Stimulated activated CD8-positive, alpha-beta memory T cell treated with anti-CD3 and anti-CD28 coated beads, Interleukin-4, amount 100 ng/mL, for 4 hours (primary cell): ENCODE data around the gene GIPC2.
"Not testable (repeated sequence)": the region's sequence is repeated elsewhere in the genome, so short reads cannot be mapped to it uniquely, and the experiment has no call there.

Experiments used
- DNase-seq, 2 donors: peaks; one replicate each; pipeline ENCODE4 v3.0.0-alpha.2; 2020; ENCODE audit warnings: low read depth in 2 of 2, low spot score in 1 of 2

GIPC2 gene

GRCh38 chr1:78094639-78095038, 48.9 kb downstream of the GIPC2 start:
- no peak for DNase-seq

DNA sequence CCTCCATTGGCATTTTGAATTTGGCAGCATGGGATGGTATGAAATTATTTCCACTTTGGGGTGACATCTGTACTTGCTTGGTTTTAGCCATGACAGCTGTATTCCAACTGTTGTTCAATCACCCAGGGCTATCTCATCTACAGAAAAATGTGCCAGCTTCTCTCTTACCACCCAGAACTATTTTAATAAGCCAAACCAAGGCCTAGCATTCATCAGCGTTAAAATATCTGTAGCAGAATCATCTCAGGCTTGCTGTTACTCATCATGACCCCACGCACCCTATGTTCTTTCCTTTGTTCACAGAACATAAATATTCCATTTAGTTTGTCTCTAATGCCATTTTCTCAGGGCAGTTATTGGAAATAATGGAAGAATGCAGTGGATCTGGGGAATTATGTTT, 49.8 kb downstream of the GIPC2 start:
- no peak for DNase-seq

DNA sequence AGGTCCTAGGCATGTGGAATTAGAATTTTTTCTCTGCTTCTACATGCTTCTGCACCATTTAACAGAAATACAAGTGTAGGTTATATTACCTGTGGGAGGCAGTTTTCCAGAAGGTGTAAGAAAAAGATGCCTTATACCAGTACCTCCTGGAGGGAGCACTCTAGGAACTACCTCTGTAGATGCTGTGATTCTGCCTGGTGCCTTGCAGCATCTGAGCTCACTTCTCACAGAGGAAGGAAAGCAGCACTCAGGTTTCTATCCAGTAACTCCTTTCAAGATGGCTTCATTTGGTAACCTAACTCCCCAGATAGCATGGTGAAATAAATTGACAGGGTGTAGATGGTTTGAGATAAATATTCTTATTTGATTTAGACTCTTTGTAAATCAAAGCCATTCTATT, 50.3 kb downstream of the GIPC2 start:
- no peak for DNase-seq

DNA sequence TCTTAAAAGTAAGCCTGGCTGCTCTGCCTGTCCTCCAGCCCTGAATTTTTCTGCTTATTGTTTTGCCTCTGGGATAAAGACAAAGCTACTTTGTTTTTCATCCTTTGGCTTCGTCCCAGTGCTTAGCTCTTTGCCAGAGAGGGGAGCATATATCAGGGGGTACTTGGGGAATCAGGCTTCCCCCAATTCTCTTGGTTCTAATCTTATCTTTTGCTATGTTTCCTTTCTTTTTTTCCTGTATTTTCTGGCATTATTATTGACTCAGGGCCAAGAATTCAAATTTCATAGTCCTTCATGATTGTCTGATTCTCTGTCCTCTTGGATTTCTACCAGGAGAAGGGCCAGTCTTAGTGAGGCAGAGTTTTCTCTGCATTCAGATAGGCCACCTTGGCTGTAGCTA, 51.2 kb downstream of the GIPC2 start:
- DNase-seq = no peak

DNA sequence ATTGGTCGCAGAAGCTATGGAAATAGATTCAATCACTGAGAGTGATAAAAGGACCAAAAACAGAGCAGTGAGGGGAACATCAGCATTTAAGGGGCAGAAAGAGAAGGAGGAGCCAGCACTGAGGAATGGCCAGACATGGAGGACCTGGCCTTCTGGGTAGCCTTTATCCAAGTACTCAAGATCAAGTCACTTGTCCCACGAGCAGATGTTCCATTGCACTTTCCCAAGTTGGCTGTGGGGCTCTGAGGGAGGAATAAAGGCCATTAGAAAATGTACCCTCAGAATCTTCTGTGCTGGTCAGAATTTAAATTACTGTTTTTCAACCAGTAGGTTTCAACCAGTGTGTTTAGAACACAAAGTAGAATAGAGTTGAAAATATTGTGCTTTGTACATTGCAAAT, 55.3 kb downstream of the GIPC2 start:
- DNase-seq = no peak

- no peak for DNase-seq
Measured at GRCh38 chr1:78101514-78101913, 55.7 kb downstream of the GIPC2 start.

DNA sequence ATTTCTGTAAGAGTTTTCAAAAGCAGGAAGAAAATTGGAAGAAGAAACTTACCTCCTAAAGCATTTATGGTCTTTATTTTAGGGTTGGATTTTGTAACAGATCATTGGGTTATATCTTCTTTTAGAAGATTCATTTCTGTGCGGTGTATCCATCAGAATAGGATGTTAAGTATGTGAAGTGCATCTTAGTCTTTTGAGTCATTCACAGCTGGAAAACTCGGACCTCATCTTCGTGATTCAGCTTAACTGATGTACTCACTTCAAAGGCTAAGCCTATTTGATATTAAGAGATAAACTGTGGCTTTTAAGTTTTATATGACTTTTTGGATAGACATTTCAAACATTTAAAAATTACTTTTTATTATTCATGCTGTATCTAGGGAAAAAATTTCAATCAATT, 56.3 kb downstream of the GIPC2 start:
- DNase-seq = no peak

DNA sequence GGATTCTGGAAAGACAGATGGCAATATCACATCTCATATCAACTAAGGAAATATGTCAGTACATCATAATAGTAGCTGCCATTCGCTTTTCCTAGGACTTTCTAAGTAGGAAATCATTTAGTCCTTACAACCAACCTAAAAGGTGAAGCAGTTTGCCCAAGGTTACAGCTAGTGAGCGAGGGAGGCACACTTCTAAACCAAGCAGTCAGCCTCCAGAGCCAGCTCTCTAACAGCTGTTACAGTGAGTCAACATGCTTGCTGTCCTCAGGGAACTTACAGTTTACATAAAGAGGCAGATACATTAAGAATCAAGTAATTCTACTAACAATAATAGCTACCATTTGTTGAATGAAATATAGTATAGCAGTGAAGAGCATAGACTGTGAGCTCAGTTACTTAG, 57.1 kb downstream of the GIPC2 start:
- DNase-seq = no peak

DNA sequence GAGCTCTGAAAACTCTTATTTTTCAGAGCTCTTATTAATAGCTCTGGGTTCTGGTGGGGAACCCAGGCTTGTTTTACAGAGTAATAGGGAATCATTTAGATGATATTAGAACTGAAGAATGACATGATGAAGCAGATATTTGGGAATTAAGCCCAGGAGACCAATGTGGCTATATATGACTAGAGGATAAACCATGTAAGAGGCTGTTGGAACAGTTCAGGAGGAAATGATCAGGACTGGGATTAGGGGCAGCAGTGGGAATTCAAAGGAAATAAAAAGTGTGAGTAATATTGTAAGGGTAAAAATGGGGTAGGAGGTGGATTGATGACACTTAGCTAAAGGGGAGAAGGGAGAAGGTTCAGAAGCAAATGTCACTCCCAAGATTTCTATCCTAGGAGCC, 58.6 kb downstream of the GIPC2 start:
- DNase-seq = no peak

DNA sequence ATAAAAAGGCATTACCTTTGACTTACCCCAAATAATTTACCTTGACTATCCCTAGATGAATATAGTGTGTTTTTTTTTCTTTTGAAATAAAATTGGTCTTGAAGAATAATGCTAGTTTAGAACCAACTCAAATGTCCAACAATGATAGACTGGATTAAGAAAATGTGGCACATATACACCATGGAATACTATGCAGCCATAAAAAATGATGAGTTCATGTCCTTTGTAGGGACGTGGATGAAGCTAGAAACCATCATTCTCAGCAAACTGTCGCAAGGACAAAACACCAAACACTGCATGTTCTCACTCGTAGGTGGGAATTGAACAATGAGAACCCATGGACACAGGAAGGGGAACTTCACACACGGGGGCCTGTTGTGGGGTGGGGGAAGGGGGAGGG, 63.9 kb downstream of the GIPC2 start:
- not testable (repeated sequence) for DNase-seq

DNA sequence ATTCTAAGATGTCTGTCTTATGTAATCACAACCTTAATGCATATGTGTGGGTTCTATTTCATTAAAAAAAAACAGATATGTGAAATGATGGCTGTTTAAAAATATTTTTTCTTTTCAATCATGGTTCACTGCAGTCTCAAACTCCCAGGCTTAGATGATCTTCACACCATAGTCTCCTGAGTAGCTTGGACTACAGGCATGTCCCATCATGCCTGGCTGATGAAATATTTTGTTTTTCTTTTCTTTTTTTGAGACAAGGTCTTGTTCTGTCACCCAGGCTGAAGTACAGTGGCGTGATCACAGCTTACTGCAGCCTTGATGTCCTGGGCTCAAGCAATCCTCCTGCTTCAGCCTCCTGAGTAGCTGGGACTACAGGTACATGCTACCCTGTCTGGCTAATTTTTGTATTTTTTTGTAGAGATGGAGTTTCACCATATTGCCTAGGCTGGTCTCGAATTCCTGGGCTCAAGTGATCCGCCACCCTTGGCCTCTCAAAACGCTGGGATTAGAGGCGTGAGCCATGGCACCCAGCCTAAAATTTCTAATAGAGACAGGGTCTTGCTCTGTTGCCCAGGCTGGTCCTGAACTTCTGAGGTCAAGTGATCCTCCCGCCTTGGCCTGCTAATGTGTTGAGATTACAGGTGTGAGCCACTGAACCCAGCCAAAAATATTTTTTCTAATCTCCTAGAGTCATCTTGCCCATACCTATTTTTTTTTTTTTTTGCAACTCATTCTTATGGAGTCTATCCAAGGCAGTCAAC, 67.6 kb downstream of the GIPC2 start:
- no peak for DNase-seq

- DNase-seq = peak; percentile 1 to 12
Measured at GRCh38 chr1:78114034-78114956, 68.5 kb downstream of the GIPC2 start.

DNA sequence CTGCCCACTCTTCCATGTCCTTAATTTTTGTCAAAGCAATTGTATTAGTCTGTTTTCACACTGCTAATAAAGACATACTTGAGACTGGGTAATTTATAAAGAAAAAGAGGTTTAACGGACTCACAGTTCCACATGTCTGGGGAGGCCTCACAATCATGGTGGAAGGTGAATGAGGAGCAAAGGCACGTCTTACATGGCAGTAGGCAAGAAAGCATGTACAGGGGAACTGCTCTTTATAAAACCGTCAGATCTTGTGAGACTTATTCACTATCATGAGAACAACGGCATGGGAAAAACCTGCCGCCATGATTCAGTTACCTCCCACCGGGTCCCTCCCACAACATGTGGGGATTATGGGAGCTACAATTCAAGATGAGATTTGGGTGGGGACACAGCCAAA, 74.7 kb downstream of the GIPC2 start:
- not testable (repeated sequence) for DNase-seq

GRCh38 chr1:78121710-78122109, 75.9 kb downstream of the GIPC2 start:
- DNase-seq = no peak

GRCh38 chr1:78122389-78122788, 76.6 kb downstream of the GIPC2 start:
- DNase-seq = no peak

DNA sequence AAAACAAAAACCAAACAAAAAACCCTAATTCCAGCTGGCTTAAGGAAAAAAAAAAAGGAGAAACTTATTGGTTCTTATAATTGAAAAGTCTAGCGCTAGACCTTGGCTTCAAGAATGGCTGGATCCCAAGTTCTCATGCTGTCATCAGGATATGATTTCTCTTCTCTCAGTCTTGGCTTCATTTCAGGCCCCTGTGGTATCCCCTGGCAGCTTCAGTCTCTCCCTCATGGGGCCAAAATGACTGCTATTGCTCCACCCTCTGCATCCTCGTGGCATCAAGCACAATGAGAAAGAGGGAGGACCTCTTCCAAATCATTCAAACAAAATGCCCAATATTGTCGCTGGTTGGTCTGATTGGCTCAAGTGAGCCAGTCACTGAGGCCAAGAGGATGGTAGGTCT, 80.7 kb downstream of the GIPC2 start:
- DNase-seq = no peak

DNA sequence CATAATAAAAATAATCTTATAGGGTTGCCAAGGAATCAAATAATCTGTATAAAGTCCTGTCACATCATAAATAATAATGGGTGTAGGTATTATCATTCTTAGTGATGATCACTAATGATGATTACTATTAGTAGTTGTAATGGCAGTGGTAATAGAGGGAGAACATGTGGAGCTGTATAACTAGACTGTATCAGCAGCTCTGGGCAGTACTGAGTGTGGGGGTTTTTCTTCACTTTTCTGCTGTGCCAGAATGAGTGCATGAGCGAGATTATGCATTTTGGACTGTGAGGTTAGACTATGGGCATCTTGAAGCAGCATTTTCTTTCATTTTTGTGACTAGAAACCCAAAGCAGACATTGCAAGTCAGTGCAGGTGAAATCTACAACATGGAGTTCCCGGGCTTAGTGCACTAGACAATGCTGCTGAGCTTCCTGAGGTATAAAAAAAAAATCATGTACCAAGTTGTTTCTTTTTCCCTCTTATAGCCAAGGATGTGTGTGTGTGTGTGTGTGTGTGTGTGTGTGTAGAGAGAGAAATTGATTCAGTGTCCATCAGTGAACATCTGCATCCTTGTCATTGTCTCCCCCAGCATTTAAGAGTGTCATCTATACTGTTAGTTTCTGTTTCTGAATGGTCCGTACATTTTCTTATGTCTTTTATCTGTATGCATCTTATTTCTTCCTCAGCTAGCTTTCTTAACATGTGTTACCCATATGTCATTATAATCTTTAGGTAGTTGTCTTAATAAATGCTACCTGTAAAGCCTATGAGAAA, 86.6 kb downstream of the GIPC2 start:
- DNase-seq = no peak

DNA sequence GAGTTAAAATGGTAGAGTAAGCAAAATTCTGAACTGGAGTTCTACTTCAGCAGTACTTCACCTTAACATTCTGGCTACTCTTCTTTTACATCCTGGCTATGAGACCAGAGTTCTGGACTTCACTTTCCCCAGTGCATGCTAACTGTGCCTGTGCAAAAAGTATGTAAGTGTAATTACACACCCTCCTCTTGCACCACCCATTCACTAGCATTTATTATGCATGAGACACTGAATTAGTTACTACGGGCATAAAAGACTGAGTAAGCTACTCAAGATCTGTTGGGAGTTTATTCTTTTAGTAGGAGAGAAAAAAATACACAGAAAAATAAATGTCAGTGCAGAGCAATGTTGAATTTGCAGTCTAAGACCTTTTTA, 87.2 kb downstream of the GIPC2 start:
- DNase-seq = no peak

DNA sequence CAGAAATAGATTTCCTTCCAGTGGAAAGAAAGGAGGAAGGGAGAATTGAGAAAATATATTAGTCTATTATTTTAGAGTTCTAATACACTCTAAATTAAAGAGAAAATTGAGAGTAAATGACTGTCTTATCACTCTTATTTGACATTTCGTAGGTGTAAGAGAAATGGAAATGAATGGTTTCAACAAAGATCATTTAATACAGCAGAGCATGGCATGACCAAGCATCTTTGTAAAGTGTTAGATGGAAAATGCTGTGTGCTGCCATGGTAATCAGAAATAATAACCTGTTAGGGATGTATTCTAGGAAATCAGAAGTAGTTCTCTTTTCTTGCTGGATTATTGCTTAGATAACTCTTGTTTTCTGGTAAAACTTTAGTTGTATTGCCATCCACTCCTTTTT, 90.9 kb downstream of the GIPC2 start:
- no peak for DNase-seq

GRCh38 chr1:78141531-78142231, 95.9 kb downstream of the GIPC2 start:
- DNase-seq = no peak

DNA sequence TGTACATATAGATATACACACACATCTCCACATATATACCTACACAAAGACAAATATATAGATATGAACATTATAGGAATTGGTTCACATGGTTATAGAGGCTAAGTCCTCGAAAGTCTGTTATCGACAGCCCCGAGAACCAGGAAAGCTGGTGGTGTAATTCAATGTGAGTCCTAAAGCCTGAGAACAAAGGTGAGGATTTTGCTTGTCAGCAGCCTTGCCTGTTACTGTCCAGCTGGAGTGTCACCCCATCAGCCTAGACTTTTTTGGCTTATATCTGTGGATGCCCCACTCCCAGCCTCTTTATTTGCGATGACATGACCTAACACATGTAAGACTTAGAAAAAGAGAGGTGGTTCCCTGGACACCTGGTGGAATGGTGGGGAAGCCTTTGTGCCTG, 97.0 kb downstream of the GIPC2 start:
- DNase-seq = no peak
